ENCODE results near the gene FSTL3. TPM values are rescaled to one million over a fixed set of nuclear protein-coding genes. Genes with fewer than 3 reads are reported as not detected.
"Not testable (repeated sequence)": the region's sequence is repeated elsewhere in the genome, so short reads cannot be mapped to it uniquely, and the experiment has no call there.

Gene FSTL3
- polyA plus RNA-seq, 1 donor = 32.9 TPM

DNA sequence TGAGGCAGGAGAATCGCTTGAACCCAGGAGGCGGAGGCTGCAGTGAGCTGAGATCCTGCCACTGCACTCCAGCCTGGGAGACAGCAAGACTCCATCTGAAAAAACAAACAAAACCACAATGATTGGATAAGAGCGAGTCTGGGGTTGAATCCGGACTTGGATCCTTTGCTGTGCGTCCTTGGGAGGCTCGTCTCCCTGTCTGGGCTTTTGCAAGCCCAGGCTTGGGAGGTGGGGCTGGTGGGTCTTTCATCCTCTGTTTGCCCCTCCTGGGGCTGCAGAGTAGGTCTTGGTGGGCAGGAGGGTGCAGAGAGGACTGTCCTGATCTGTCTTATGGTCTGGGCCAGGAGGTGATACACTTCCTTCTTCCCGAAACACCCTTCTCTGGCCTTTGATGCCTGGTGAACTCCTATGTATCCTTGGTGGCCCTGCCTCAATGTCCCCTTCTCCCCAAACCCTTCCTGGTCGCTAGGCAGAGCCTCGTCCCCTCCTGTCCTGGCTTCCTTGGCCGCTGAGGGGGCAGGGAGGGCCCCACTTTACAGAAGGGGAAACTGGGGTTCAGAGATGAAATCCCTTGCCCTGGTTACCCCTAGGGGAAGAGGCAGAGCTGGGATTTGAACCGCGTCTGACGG lies 49.4 kb downstream of the FSTL3 start:
- H3K9me3 ChIP-seq (ENCODE audit: control insufficient read depth, low read depth, low read length) = no peaks in the 10 kb centered on the region
- peaks cover 6% of the 10 kb centered on the region for H3K36me3 ChIP-seq (ENCODE audit: control insufficient read depth, insufficient read depth, low read length)
- no CpG with 5 or more reads among the region's 13 CpGs for WGBS (ENCODE audit: insufficient coverage, low lambda C conversion rate)
- H3K27me3 ChIP-seq (ENCODE audit: control insufficient read depth, insufficient read depth, low read length) = peaks cover 4% of the 10 kb centered on the region
- H3K27ac ChIP-seq (ENCODE audit: low read length) = no peak overlapping the region
- H3K4me3 ChIP-seq (ENCODE audit: low read length) = no peak overlapping the region
- H3K4me1 ChIP-seq (ENCODE audit: control insufficient read depth, insufficient read depth, low read length) = peaks cover 7% of the 10 kb centered on the region
- DNase-seq = no peak

DNA sequence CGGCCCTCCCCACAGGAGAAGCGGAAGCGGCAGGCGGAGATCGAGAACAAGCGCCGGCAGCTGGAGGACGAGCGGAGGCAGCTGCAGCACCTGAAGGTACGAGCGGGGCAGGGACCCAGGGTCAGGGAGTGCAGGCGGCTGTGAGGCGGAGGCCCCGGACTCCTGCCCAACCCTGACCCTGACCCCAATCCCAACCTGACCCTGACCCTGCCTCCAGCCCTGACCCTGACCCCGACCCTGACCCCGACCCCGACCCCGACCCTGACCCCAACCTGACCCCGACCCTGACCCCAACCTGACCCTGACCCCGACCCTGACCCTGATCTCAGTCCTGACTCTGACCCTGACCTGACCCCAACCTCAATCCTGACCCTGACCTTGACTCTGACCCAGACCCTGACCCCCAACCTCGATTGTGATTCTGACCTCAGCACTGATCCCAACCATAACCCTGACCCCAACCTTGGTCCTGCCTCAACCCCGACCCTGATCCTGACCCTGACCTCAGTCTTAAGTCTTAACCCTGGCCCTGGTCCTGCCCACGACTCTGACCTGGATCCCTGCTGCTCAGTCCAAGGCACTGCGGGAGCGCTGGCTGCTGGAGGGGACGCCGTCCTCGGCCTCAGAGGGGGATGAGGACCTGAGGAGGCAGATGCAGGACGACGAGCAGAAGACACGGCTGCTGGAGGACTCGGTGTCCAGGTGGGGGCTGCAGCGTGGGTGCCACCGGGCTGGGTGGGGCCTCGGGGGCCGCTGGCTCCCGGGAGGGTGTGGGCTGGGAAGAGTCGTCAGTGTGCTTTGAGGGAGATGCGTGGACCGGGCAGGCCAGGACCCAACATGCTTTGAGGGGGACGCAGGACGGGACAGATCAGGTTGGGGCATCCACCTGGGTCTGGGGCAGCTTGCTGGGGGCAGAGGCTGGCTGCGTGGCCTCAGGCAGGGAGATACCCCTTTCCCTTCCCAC lies 51.1 kb downstream of the FSTL3 start:
- no peak overlapping the region for H3K4me3 ChIP-seq (ENCODE audit: low read length)
- H3K4me1 ChIP-seq (ENCODE audit: control insufficient read depth, insufficient read depth, low read length) = peaks cover 6% of the 10 kb centered on the region
- no CpG with 5 or more reads among the region's 43 CpGs for WGBS (ENCODE audit: insufficient coverage, low lambda C conversion rate)
- H3K36me3 ChIP-seq (ENCODE audit: control insufficient read depth, insufficient read depth, low read length) = peaks cover 6% of the 10 kb centered on the region
- peak overlapping the region; percentile 26 for H3K27ac ChIP-seq (ENCODE audit: low read length)
- H3K9me3 ChIP-seq (ENCODE audit: control insufficient read depth, low read depth, low read length) = no peaks in the 10 kb centered on the region
- no peak for DNase-seq
- no peaks in the 10 kb centered on the region for H3K27me3 ChIP-seq (ENCODE audit: control insufficient read depth, insufficient read depth, low read length)

DNA sequence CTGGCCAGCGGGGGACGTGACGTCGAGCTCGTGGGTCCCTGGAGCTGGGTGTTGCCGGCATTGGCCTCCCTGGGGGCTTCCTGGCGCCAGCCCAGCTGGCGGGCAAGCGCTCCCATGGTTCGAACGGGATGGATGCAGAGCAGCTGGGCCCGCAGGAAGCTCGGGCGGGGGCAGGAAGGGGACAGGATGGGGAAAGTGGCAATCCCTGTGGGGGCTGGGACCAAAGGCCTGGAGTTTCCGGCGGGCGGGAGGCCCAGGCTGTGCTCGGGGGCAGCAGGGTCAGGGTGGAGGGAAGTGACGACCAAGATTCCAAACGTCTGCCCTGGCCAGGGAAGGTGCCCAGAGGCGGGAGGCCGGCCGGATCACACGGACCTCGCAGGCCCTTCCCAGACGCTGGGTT lies 51.8 kb downstream of the FSTL3 start:
- H3K27me3 ChIP-seq (ENCODE audit: control insufficient read depth, insufficient read depth, low read length) = no peaks in the 10 kb centered on the region
- no CpG with 5 or more reads among the region's 26 CpGs for WGBS (ENCODE audit: insufficient coverage, low lambda C conversion rate)
- H3K27ac ChIP-seq (ENCODE audit: low read length) = peak overlapping the region; percentile 26
- H3K9me3 ChIP-seq (ENCODE audit: control insufficient read depth, low read depth, low read length) = no peaks in the 10 kb centered on the region
- H3K4me3 ChIP-seq (ENCODE audit: low read length) = no peak overlapping the region
- H3K36me3 ChIP-seq (ENCODE audit: control insufficient read depth, insufficient read depth, low read length) = peaks cover 6% of the 10 kb centered on the region
- no peak for DNase-seq
- H3K4me1 ChIP-seq (ENCODE audit: control insufficient read depth, insufficient read depth, low read length) = peaks cover 2% of the 10 kb centered on the region

DNA sequence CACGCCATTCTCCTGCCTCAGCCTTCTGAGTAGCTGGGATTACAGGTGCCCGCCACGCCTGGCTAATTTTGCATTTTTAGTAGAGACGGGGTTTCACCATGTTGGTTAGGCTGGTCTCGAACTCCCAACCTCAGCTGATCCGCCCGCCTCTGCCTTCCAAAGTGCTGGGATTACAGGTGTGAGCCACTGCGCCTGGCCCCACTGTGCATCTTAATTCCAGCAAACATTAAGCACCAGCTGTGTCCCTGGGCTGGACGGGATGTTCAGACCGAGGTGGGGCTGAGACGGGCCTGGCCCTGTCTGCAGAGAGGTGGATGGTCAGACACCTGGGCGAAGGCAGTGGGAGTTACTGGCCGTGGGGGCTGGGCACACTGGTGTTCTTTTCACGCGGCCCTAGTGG lies 53.4 kb downstream of the FSTL3 start:
- not testable (repeated sequence) for H3K9me3 ChIP-seq (ENCODE audit: control insufficient read depth, low read depth, low read length); H3K27me3 ChIP-seq (ENCODE audit: control insufficient read depth, insufficient read depth, low read length); H3K27ac ChIP-seq (ENCODE audit: low read length); H3K36me3 ChIP-seq (ENCODE audit: control insufficient read depth, insufficient read depth, low read length); H3K4me1 ChIP-seq (ENCODE audit: control insufficient read depth, insufficient read depth, low read length); H3K4me3 ChIP-seq (ENCODE audit: low read length); DNase-seq
- WGBS (ENCODE audit: insufficient coverage, low lambda C conversion rate) = no CpG with 5 or more reads among the region's 15 CpGs

DNA sequence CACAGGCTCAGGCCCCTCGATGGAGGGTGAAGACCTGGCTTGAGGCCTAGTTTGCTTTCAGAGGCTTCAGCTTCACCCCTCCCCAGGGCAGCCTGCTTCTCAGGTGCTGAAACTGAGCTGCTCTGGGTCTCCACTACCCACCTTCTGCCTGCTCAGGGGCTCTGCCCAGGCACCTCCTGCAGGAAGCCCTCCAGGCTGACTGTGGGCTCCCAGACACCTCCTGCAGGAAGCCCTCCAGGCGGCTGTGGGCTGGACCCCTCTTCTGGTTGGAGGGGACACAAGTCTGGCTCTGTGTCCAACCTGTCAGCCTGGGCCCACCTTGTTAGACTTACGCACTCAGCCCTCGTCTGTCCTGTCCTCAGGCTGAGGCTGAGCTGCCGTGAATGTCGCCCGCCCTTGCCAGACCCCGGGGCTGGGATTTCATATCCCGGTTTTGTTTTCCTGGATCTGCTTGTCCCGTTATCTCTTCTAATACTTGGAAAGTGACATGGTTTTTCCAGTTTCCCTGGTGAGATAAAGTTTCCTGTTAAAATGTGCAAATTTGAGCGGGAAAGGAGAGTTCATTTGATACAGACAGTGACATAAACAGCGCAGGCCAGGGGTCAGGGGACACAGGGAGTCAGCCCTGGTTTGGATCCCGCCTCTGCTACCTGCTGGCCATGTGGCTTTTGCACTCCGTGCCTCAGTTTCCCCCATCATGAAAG lies 53.9 kb downstream of the FSTL3 start:
- 100% methylated on average over 3 of the region's 14 CpGs for WGBS (ENCODE audit: insufficient coverage, low lambda C conversion rate)
- H3K27me3 ChIP-seq (ENCODE audit: control insufficient read depth, insufficient read depth, low read length) = no peaks in the 10 kb centered on the region
- peaks cover 5% of the 10 kb centered on the region for H3K4me1 ChIP-seq (ENCODE audit: control insufficient read depth, insufficient read depth, low read length)
- peaks cover 7% of the 10 kb centered on the region for H3K36me3 ChIP-seq (ENCODE audit: control insufficient read depth, insufficient read depth, low read length)
- H3K27ac ChIP-seq (ENCODE audit: low read length) = no peak overlapping the region
- H3K4me3 ChIP-seq (ENCODE audit: low read length) = no peak overlapping the region
- H3K9me3 ChIP-seq (ENCODE audit: control insufficient read depth, low read depth, low read length) = no peaks in the 10 kb centered on the region
- no peak for DNase-seq

DNA sequence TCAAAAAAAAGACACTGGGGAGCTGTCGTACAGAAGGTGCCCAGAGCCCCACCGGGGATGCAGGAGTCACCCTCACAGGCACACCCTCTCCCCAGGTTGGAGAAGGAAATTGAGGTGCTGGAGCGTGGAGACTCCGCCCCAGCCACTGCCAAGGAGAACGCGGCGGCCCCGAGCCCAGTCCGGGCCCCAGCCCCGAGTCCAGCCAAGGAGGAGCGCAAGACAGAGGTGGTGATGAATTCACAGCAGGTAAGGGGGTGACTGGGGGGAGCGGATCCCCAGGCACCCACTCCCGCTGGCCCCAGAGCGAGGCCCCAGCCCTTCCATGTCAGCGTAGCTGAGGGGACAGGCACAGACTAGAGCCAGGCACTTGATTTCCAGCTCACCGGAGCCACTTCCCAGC lies 54.8 kb downstream of the FSTL3 start:
- WGBS (ENCODE audit: insufficient coverage, low lambda C conversion rate) = no CpG with 5 or more reads among the region's 16 CpGs
- Histone ChIP-seq H3K27ac (ENCODE audit: low read length) (no peak overlapping the region), H3K4me3 (ENCODE audit: low read length) (no peak overlapping the region), H3K36me3 (ENCODE audit: control insufficient read depth, insufficient read depth, low read length) (peaks cover 7% of the 10 kb centered on the region), H3K4me1 (ENCODE audit: control insufficient read depth, insufficient read depth, low read length) (peaks cover 9% of the 10 kb centered on the region), H3K9me3 (ENCODE audit: control insufficient read depth, low read depth, low read length) (peaks cover 2% of the 10 kb centered on the region), H3K27me3 (ENCODE audit: control insufficient read depth, insufficient read depth, low read length) (no peaks in the 10 kb centered on the region)
- DNase-seq = no peak

DNA sequence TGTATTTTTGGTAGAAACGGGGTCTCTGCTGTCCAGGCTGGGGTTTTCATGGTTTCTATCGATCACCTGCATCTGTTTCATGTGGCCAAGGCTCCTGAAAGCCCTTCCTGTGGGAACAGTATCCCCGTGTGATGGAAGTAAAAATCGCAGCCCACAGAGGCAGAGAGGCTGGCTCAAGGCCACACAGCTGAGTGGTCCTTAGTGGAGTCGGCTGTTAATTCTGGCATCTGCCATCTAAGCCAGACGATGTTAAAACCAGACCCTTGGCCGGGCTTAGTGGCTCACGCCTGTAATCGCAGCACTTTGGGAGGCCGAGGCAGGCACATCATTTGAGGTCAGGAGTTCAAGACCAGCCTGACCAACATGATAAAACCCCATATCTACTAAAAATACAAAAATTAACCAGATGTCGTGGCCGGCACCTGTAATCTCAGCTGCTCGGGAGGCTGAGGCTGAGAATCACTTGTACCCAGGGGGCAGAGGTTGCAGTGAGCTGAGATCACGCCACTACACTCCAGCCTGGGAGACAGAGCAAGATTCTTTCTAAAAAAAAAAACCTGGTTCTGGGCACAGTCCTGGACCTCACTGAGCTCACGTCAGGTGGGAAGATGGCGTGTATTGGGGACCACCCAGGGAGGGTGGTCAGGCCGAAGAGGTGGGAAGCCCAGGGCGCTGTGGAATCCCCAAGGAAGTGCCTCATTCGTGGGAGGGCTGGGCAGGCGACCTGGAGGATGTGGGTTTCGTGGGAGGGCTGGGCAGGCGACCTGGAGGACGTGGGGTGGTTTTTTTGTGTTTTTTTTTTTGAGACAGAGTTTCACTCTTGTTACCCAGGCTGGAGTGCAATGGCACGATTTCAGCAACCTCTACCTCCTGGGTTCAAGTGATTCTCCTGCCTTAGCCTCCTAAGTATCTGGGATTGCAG lies 56.2 kb downstream of the FSTL3 start:
- H3K4me3 ChIP-seq (ENCODE audit: low read length) = no peak overlapping the region
- peaks cover 6% of the 10 kb centered on the region for H3K9me3 ChIP-seq (ENCODE audit: control insufficient read depth, low read depth, low read length)
- H3K27ac ChIP-seq (ENCODE audit: low read length) = no peak overlapping the region
- H3K27me3 ChIP-seq (ENCODE audit: control insufficient read depth, insufficient read depth, low read length) = no peaks in the 10 kb centered on the region
- peaks cover 18% of the 10 kb centered on the region for H3K4me1 ChIP-seq (ENCODE audit: control insufficient read depth, insufficient read depth, low read length)
- WGBS (ENCODE audit: insufficient coverage, low lambda C conversion rate) = no CpG with 5 or more reads among the region's 24 CpGs
- DNase-seq = no peak
- peaks cover 8% of the 10 kb centered on the region for H3K36me3 ChIP-seq (ENCODE audit: control insufficient read depth, insufficient read depth, low read length)

Other genes starting within 250 kb of the FSTL3 start
- 48.2 TPM for gene SHC2, start 215.4 kb upstream of the FSTL3 start, polyA plus RNA-seq
- 10.7 TPM for gene MADCAM1, start 179.9 kb upstream of the FSTL3 start, polyA plus RNA-seq
- gene TPGS1, start 168.9 kb upstream of the FSTL3 start, polyA plus RNA-seq = 16.2 TPM
- 69.8 TPM for gene CDC34, start 144.6 kb upstream of the FSTL3 start, polyA plus RNA-seq
- gene GZMM, start 132.3 kb upstream of the FSTL3 start, polyA plus RNA-seq = 2.0 TPM
- 388 TPM for gene BSG, start 103.8 kb upstream of the FSTL3 start, polyA plus RNA-seq
- 0.76 TPM for gene HCN2, start 86.5 kb upstream of the FSTL3 start, polyA plus RNA-seq
- gene POLRMT, start 42.9 kb upstream of the FSTL3 start, polyA plus RNA-seq = 62.1 TPM
- 0.24 TPM for gene FGF22, start 36.5 kb upstream of the FSTL3 start, polyA plus RNA-seq
- 41.4 TPM for gene RNF126, start 13.2 kb upstream of the FSTL3 start, polyA plus RNA-seq
- 1.1 TPM for gene PRSS57, start 19.1 kb downstream of the FSTL3 start, polyA plus RNA-seq
- gene PALM, start 32.5 kb downstream of the FSTL3 start, polyA plus RNA-seq = 29.2 TPM
- 200 TPM for gene MISP, start 74.7 kb downstream of the FSTL3 start, polyA plus RNA-seq
- gene PTBP1, start 121.1 kb downstream of the FSTL3 start, polyA plus RNA-seq = 240 TPM
- 5.2 TPM for gene PLPPR3, start 145.6 kb downstream of the FSTL3 start, polyA plus RNA-seq
- gene AZU1, start 151.4 kb downstream of the FSTL3 start, polyA plus RNA-seq = 0.33 TPM
- 0.22 TPM for gene PRTN3, start 164.6 kb downstream of the FSTL3 start, polyA plus RNA-seq
- gene ELANE, start 175.9 kb downstream of the FSTL3 start, polyA plus RNA-seq = 0.09 TPM
- gene CFD, start 183.3 kb downstream of the FSTL3 start, polyA plus RNA-seq = 6.1 TPM
- gene MED16, start 216.8 kb downstream of the FSTL3 start, polyA plus RNA-seq = 41.7 TPM
- not detected for gene RNU6-9, start 217.1 kb downstream of the FSTL3 start, polyA plus RNA-seq
- 44.0 TPM for gene R3HDM4, start 236.8 kb downstream of the FSTL3 start, polyA plus RNA-seq
- 0.33 TPM for gene KISS1R, start 240.9 kb downstream of the FSTL3 start, polyA plus RNA-seq
- gene ARID3A, start 249.6 kb downstream of the FSTL3 start, polyA plus RNA-seq = 187 TPM